T-helper 9 cell (primary cell): ENCODE results near the gene NDUFAF3.

ENCODE experiments used
- DNase-seq: peaks from one replicate; pipeline ENCODE4 v3.0.0-alpha.2; 2020
- total RNA-seq, 2 donors: gene quantifications; one replicate each; lab custom pipeline; 2026; lab: John Stamatoyannopoulos, UW

Gene NDUFAF3, protein sequence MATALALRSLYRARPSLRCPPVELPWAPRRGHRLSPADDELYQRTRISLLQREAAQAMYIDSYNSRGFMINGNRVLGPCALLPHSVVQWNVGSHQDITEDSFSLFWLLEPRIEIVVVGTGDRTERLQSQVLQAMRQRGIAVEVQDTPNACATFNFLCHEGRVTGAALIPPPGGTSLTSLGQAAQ
- 32.3 to 46.7 reads per million in 2 donors for total RNA-seq

DNA sequence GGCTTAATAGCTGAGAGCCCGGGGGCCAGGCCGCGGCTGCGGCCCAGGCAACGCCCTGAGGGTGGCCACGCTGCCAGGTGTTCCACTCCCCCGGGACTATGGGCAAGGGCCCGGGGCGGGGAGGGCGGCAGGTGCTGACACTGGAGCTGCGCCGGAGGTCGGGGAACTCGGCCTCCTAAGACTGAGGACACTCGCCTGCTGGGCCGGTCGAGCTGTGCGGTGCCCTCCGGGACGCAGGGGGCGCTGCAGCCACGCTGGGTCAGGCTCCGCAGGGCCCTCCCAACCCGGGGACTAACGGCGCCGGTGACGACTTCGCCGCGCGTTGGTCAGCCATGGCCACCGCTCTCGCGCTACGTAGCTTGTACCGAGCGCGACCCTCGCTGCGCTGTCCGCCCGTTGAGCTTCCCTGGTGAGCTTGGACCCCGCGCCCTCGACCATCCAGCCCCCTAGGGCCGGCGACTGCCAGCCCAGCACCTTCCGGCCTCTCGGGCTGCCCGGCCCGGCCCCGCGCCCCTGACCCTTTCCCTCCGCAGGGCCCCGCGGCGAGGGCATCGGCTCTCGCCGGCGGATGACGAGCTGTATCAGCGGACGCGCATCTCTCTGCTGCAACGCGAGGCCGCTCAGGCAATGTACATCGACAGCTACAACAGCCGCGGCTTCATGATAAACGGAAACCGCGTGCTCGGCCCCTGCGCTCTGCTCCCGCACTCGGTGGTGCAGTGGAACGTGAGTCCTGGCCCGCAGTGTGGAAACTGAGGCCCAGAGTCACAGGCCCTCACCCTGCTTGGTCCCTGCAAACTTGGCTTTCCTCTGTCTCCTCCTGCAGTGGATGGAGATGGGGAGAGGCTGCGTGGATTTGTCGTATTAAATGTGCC is at the start of gene NDUFAF3:
Gene NDUFAF3, plus strand, starts transcription at position 309 of the 875 bp plus-strand sequence. Its CDS starts 24 bp downstream, at position 333.
- DNase-seq, result peak; percentile 92

DNA sequence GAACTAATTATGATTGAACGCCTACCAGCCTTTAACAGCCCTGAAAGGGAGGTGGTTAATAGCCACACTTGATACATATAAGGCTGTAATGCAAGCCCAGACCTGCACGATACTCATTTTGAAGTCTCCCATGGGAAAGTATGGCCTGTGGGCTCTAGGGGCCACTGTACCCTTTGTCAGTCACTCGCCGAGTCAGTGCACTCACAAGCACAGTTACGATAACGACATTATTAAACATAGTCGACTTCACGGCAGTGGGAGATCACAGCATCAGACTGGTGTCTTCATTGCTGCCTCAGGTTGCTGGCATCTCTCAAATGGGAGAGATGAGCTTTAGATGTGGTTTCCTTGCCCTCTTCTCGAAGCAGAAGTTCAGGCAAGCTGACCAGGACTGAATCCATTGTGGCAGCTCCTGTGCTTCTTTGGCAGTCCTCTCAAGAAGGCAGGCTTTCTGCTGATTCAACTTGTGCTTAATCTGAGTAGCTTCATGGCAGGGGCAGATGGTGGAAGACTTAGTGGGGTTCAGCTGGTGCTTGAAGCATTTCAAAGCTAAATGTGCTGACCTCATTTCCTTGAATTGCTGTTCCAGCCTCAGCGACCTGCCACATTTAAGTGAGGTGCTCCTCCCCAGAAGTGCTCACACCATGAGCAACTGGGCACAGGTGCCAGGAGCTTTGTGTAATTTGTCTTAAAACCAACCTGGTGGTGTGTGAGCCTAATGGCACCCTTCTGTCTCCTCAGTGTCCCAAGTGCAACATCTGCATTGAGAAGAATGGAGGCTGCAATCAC is 47.7 kb upstream of the NDUFAF3 start:
- DNase-seq, result no peak

DNA sequence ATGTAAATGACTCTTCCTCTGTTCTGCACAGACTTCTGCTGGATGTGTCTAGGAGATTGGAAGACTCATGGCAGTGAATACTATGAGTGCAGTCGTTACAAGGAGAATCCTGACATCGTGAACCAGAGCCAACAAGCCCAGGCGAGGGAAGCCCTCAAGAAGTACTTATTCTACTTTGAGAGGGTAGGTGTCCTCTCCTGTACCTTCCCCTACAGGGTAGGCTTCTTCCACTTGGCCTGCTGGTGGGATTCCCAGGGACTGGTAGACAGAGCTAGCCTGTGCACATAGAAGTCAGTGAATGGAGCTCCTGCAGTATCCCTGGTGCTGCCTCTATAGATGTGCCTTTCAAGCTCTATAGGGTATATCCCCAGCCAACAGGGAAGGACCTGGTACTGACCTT is 42.5 kb upstream of the NDUFAF3 start:
- no peak for DNase-seq

DNA sequence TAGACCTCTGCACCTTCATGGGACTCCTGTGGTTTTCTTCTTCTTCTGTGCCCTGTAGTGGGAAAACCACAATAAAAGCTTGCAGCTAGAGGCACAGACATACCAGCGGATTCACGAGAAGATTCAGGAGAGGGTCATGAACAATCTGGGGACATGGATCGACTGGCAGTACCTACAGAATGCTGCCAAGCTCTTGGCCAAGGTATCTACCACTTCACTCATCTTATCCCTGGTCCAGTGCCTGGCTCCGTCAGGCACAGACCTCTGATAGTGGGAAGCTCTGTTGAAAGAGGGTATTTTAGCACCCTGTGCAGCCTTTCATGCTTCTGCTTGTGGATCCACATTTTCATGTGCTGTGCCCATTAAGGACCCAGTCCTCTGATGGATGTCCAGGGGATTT is 41.6 kb upstream of the NDUFAF3 start:
- no peak for DNase-seq

DNA sequence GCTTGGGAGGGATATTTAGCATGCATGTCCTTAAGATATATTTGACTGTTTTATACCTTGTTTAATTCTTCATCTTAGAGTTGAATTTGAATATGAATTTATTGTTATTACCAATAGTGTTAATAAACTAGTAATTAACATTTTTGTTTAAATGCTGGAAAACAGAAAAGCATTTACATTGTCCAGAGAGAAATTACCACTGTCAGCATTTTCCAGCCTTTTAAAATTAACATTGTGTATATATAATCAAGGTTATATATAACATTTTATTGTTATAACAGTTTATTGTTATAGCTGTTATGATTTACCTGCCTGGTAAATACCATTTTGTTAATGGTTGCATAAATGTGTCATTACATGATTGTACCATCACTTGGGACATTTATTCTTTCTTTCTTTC is 39.9 kb upstream of the NDUFAF3 start:
- no peak for DNase-seq

DNA sequence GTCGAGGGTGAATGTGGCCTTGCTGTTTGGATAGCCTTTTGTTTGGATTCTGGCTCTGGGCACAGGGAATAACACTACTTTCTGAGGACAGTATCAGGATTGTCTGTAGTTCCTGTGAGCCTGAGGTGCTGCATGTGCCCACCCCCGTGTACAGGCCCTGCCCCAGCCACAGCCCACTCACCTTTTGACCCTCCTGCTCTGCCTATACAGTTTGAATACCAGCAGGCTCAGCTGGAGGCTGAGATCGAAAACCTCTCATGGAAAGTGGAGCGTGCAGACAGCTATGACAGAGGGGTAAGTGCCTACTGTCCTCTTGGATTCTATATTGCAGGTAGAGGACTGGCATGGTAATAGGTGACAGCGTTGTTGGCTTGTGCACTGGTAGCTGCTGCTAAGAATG is 39.2 kb upstream of the NDUFAF3 start:
- no peak for DNase-seq

DNA sequence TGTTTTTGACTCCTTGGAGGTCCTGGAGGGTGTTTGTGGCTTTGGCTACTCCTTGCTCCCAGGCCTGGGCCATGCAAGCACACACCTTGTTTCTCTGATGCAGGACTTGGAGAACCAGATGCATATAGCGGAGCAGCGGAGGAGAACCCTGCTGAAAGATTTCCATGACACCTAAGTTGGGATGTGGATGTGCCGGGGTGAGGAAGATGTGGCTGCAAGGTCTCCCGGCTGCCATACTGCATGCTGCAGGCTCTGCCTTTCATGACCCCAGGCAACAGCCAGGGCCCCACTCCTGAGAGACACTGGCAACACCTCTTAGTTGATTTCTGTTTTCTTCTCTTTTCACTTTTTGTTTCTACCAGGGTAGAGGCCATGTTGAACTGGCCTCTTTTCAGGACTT is 38.8 kb upstream of the NDUFAF3 start:
- DNase-seq, result no peak

DNA sequence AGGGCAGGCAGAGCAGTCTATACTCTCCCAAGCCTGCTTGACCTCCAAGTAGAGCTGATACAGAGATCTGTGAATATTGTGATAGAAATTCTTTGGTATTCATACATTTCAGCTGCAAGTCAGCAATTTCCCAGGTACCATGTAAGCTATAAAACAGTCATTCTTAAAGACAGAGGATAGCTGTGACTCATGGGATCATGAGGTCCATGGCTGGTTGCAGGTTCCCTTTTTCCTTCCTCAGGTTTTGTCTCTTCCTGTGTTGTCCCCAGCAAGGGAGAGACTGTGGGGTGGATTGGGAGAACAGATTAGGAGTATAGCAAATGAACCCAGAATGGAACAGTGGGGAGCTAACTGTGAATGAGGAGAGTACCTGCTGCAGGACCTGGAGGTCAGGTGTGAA is 37.3 kb upstream of the NDUFAF3 start:
- no peak for DNase-seq

DNA sequence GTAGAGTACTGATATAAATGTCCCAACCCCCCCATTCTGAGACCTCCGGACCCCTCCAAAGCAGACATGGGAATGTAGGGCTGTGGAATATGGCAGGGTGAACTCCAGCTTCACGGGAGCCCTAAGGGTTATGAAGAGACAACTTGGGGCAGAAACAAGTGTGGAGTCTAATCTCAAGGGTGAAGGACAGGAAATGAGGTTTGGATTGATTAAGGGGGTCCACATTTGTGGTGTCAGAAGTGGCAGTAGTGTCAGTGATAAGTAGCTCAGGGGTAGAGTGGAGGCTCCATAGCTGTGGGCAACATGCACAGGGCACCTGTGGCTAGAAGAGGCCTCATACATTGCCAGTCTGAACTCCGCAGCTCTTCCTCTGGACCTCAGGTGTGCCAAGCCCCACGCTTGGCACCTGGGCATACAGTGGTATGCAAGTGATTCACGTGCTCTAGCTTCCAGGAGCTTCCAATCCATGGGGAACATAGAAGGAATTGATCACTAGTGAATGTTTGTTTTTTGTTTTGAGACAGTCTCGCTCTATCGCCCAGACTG is 36.0 kb upstream of the NDUFAF3 start:
- no peak for DNase-seq

DNA sequence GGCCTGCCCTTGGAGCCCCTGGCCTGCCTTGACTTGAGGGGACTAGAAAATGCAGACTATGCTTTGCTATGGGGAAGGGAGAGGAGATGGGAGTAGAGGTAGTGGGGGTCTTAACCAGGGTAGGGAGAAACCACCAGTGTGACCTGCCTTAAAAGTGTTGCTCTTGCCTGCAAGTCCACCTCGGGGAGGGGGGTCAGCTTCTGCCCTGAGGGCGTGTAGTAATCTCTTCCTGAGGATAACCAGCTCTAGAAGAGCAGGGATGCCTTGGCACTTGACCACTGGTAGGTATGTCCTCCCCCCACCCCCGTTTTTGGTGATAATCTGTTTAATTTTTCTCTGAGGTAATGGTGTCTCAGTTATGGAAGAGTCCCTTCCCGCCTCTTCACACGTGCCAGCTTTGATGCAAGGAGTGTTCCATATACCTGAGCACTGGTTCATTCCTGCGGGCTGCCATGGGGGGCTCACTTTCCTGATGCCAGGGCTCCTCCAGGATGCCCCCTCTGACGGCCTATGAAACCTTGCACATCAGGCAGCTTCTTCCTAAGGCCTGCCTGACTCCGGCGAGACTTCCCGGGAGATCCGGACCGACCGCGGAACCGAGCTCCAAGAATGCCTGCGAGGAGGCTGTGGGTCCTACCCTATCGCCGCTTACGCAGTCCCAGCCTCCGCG is 32.7 kb upstream of the NDUFAF3 start:
- no peak for DNase-seq

DNA sequence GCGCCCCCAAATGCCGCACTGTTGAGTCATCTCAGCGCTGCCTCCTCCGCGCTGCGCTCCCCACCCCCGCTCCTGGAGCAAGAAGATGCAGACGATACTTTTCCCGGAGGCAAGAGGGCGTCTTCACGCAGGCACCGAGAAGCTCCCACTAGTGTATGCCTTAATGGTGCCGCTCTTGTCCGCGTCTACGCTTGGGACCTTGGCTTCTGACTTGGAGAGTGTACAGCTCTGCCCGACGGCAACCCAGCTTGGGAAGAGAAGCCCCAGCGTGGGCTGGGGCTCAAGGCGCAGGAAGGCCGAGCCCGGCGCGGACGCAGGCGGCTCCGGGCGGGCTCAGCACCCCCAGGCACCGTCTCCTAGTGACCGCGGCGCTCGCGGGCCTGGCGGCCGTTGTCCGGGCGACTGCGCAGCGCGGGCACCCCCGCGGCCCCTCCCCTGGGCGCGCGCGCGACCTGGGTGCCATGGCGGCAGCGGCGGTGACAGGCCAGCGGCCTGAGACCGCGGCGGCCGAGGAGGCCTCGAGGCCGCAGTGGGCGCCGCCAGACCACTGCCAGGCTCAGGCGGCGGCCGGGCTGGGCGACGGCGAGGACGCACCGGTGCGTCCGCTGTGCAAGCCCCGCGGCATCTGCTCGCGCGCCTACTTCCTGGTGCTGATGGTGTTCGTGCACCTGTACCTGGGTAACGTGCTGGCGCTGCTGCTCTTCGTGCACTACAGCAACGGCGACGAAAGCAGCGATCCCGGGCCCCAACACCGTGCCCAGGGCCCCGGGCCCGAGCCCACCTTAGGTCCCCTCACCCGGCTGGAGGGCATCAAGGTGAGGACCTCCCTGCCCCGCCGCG is 31.9 kb upstream of the NDUFAF3 start, which contains the start of gene P4HTM:
Gene P4HTM, plus strand, starts transcription at position 446 of the 840 bp plus-strand sequence. Its CDS starts 16 bp downstream, at position 462.
- peak; percentile 64 for DNase-seq

DNA sequence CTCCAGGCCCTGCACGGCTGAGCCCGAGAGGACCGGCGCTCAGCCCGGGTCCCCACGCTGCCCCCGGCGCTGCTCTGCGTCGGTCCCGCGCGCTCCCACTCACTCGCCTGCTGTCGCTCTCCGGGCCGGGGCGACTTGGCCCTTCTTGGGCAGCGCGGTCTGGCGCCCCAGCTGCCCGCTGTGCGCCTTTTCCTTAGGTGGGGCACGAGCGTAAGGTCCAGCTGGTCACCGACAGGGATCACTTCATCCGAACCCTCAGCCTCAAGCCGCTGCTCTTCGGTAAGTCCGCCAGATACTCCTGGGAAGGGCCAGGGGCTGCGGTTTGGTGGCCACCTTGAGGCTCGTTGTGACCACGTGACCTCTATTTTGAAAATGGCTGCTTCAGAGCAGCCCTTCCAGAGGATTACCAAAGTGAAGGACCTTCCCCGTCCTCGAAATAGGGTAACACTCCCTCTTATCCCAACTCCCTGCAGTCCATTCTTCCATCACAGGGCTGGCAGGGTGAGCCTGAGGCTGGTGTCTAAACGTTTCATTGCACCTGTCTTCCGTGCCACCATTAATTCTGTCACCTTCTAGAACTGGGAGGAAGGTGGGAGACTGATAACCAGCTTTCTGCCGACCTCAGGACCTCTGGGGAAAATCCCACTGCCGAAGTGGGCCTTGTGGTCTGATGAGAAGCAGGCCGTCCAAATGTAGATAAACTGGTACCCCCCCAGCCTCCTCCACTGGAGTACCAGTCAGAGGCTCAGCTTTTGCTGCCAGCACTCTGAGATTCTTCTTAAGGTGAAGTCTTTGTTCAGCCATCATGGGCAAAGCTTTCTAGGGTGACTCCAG is 31.1 kb upstream of the NDUFAF3 start:
- no peak for DNase-seq

DNA sequence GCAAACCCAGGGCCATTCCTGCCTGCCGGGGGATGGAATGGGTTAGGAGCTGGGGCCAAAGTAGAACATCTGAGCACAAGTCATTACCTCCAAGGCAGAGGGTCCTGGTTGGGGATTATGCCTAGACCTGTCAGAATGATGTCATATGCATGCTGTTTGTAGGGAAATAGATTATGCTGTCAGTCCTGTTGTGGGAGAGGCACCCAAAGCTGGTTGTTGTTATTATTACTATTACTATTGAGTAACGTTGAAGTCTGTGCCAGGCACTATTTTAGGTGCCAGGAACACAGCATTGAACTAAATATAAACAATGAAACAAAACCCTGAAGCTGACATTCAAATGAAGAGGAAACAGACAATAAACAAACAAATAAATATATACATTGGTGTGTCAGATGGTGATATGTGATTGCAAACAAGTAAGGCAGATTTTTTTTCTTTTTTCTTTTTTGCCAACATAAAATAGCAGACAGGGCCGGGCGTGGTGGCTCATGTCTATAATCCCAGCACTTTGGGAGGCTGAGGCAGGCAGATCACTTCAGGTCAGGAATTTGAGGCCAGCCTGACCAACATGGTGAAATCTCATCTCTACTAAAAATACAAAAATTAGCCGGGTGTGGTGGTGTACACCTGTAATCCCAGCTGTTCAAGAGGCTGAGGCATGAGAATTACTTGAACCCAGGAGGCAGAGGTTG is 29.9 kb upstream of the NDUFAF3 start:
- no peak for DNase-seq

DNA sequence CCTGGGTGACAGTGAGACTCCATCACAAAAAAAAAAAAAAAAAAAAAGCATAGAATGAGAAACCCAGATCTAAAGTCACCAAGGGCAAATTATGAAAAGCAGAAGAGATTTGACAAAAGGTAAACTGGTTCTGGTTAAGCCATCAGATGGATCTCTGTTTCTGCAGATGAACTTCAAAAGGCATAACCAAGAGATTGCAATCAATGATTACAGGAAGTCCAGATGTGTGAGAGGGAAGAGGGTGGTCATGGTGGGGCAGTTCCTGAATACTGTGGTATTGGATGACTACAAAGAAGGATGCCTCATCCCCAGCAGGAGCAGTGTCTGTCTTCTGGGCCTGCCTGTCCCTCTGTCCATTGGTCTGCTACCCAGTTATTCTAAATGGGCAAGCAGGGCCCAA is 28.1 kb upstream of the NDUFAF3 start:
- no peak for DNase-seq

DNA sequence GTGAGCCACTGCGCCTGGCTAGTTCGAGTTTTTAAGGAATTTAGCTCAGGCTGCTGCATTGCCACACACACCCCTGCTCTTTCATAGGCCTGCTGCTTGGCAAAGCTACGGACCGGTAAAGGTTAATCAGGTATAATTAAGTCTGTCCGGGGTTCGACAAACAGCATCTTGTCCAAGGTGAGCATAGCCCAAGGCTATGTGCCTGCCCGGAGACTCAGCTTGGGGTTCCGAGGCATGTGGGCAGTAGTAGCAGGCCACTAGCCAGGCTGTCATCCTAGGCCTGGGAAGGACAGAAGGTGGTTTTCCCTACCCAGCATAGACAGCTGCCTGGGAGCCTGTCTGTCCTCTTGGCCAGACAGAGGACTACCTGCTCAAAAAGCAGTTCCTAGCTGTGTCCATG is 25.3 kb upstream of the NDUFAF3 start:
- DNase-seq, result no peak

DNA sequence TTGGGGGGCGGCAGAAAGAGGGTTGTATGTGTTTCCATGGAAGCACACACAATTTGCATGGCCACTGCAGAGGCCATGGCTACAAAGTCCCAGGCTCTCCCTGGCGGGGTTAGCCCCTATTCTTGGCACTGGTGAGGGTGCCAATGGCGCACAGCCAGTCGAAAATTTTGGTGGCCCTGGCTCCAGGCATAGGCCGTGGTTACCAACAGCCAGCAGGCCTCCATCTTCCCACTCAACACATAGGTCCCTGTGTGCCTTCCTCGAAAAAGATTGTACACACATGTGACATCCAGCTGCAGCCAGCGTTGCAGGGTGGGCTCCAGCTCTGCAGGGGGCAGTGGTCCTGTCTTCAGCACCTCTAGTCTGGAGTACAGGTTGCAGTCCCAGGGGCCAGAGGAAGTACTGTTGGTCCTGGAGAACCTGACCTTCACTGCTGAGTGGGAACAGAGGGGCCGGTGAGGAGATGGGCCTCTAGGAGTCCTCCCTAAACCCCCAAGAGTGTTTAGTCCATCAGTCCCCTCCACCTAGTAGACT is 24.8 kb upstream of the NDUFAF3 start:
- DNase-seq, result no peak

DNA sequence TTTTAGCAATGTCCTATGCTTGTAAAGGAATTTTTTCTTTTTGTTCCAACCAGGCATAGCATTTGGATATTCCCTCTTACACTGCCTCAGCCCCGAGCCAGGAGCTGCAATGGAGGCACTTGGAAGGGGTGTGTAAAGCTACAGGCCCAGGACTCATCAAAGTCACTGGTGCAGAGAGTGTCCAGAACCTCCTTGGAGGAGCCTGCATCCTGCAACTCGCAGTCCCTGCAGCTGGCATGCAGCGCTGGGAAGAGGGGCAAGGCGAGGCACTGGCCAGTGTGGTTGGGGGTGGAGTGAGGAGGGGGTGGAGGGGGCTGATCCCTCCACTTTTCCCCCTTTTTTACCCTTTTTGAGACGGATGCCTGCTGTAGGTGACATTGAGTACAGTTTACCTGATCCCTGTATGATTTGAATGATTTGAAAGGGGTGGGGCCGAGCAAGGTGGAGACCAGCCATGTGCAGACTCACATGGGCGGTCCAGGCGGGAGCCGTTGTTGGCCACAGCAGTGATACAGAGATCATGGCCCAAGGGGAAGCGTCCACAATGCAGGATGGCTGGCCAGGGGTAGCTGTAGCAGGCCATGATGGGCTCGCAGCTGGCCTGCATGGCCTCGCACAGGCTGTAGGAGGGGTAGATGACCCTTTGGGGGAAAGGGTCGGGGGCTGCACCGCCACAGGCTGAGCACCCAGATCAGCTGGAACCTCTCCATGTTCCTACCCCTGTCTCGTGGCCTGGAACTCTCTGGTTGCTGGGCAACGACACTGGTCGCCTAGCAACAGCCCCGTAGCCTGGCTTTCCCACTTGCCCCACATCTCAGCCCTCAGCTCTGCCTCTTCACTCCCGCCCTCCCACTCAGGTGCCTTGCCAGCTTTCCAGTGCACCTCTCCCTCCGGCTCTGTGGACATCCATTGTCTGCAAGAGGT is 23.9 kb upstream of the NDUFAF3 start:
- no peak for DNase-seq

DNA sequence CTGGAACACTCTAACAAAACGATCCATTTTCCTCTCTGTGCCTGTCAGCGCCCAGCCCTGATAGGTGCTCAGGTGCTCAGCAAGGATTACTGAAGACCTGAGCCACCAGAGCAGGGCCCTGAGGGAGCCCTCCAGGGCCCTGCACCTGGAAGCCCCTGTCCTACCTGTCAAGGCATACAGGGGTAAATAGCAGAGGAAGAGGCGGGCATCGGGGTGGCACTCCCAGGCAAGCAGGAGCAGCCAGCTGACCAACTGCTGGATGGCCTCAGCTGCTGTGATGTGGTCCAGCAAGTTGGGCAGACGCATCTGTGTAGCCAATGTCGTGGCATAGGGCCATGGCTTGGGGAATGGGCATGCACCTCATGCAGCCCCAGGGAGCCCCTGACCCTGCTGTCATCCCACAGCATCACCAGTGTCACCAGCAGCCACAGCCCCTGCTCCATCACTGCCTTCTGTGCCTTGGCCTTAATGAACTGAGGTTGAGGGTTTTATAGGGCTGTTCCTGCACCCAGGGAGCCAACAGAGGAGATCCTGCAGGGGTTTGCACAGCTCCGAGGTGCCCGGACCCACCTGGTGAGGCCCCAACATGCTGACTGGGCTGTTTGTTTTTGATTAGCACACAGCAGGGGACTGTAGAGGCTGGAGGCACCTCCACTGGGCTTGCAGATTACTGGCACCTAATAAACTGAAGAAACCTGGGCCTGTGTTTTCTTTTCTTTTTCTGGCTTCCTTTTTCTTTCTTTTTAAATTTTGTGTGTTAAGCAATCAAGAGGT is 22.6 kb upstream of the NDUFAF3 start:
- DNase-seq, result no peak
